Ovary (tissue), 3 donors: Measurements from ENCODE around the gene SEZ6L2.

Experiments
- CTCF ChIP-seq, 3 donors: fragments of 450-650 bp in 2 of 3; fragments of 200-600 bp in 1 of 3; IDR thresholded peaks; one replicate each; pipeline versions ENCODE4 v1.5.1 to v1.8.0; 2016 to 2022; ENCODE audit warnings: antibody characterized with exemption in 3 of 3, mild to moderate bottlenecking in 1 of 3
- EP300 ChIP-seq: sonication (generic); formaldehyde crosslinking; IDR thresholded peaks from one replicate; pipeline ENCODE4 v1.6.1; 2017; ENCODE audit warnings: antibody characterized with exemption
- POLR2A ChIP-seq: fragments of 450-650 bp; IDR thresholded peaks from one replicate; pipeline ENCODE4 v1.6.1; 2017; ENCODE audit warnings: antibody characterized with exemption, mild to moderate bottlenecking, moderate library complexity
- donor health status: DM: no; HTN: no; CAD: no.

GRCh38 chr16:29877266-29877961 is 21.9 kb downstream of the SEZ6L2 start:
- TF ChIP-seq POLR2A (no peak), CTCF (IDR thresholded peaks at IDR 0.05) (no peak), EP300 (no peak)
